Measurements from ENCODE around the gene SDK1.

GRCh38 chr7:4172883-4173282, 871.8 kb downstream of the SDK1 start:
- TF ChIP-seq CTCF (IDR thresholded peaks at IDR 0.05) (no peak), POLR2A (IDR thresholded peaks at IDR 0.05) (no peak)
